ENCODE measurements around the gene RTKN. TPM values are rescaled to one million over a fixed set of nuclear protein-coding genes. Genes with fewer than 3 reads are reported as not detected.

Gene RTKN
- total and polyA plus RNA-seq, 9 of the 15 experiments (the other 6 are each of a cell fraction or from before 2014, with no cell fraction given) = 0.14 to 6.9 (median 3.6) TPM

DNA sequence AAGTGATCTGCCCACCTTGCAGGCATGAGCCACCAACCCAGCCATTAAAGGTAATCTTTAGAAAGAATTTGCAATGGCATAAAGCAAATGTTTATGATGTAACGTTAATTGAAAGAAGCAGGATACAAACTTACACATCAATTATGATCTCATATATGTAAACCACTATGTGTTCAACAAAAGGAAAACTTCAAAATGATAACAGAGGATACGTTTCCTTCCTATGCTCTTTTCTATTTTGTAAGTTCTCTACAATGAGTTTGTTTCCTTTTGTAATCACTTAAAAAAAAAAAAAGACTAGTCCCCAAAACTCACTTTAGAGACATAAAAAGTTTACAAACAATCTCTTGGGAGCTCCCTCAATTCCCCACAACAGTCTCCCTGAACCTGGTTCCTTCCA, 21.7 kb downstream of the RTKN start:
- Histone ChIP-seq H3K36me3 (ENCODE audit: control insufficient read depth, insufficient read depth, low read length) (no peaks in the 10 kb centered on the region), H3K9me3 (replicated peaks; ENCODE audit: control insufficient read depth, insufficient read depth, low read depth, low read length) (no peaks in the 10 kb centered on the region), H3K4me3 (no peak overlapping the region), H3K79me2 (ENCODE audit: control insufficient read depth, insufficient read depth, low read length) (no peaks in the 10 kb centered on the region), H3K4me2 (ENCODE audit: insufficient read depth, low read length) (no peak overlapping the region), H3K9ac (ENCODE audit: insufficient read depth in 1 of 2, low read depth in 2 of 2, low read length in 2 of 2) (no peak overlapping the region), H4K20me1 (replicated peaks; ENCODE audit: control insufficient read depth, insufficient read depth, low read length) (no peaks in the 10 kb centered on the region), H2AFZ (ENCODE audit: low read depth, low read length) (no peak overlapping the region), H3K27ac (ENCODE audit: extremely low read depth, low read depth, low read length) (no peak overlapping the region), H3K4me1 (replicated peaks in 1 of 2; ENCODE audit: control insufficient read depth in 2 of 2, insufficient read depth in 2 of 2, low read length in 2 of 2) (peaks cover 5 to 31% of the 10 kb centered on the region in 2 experiments; a peak in 4 of 5 replicates), H3K9me1 (ENCODE audit: control insufficient read depth, insufficient read depth, low read length) (no peaks in the 10 kb centered on the region), H3K27me3 (ENCODE audit: control insufficient read depth in 2 of 2, insufficient read depth in 2 of 2, low read length in 2 of 2) (peaks cover 4 to 24% of the 10 kb centered on the region in 2 experiments; a peak in 4 of 5 replicates)
- TF ChIP-seq CSDE1 (IDR thresholded peaks at IDR 0.05) (no peak), HMG20B (CRISPR knock-in tag; IDR thresholded peaks at IDR 0.05) (no peak), ZNF780A (CRISPR knock-in tag; IDR thresholded peaks at IDR 0.05) (no peak), ZNF778 (CRISPR knock-in tag; IDR thresholded peaks at IDR 0.05) (no peak)
- TF ChIP-seq, protein P1, sequence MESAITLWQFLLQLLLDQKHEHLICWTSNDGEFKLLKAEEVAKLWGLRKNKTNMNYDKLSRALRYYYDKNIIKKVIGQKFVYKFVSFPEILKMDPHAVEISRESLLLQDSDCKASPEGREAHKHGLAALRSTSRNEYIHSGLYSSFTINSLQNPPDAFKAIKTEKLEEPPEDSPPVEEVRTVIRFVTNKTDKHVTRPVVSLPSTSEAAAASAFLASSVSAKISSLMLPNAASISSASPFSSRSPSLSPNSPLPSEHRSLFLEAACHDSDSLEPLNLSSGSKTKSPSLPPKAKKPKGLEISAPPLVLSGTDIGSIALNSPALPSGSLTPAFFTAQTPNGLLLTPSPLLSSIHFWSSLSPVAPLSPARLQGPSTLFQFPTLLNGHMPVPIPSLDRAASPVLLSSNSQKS (CRISPR knock-in tag; IDR thresholded peaks at IDR 0.05) = no peak
- TF ChIP-seq, protein P2, sequence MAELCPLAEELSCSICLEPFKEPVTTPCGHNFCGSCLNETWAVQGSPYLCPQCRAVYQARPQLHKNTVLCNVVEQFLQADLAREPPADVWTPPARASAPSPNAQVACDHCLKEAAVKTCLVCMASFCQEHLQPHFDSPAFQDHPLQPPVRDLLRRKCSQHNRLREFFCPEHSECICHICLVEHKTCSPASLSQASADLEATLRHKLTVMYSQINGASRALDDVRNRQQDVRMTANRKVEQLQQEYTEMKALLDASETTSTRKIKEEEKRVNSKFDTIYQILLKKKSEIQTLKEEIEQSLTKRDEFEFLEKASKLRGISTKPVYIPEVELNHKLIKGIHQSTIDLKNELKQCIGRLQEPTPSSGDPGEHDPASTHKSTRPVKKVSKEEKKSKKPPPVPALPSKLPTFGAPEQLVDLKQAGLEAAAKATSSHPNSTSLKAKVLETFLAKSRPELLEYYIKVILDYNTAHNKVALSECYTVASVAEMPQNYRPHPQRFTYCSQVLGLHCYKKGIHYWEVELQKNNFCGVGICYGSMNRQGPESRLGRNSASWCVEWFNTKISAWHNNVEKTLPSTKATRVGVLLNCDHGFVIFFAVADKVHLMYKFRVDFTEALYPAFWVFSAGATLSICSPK (IDR thresholded peaks at IDR 0.05; ENCODE audit: borderline replicate concordance) = no peak
- FAIRE-seq (no peak), ATAC-seq (no peak), DNase-seq (ENCODE audit: extremely low read depth in 1 of 4, low spot score in 3 of 4) (no peak)
- intact Hi-C loops (cut with micrococcal nuclease) (loop anchor here (5.0 kb wide), 1 partner anchor 167 kb away; no protein-coding TSS in a partner anchor), in situ Hi-C loops (cut with MboI) (no loop called here)
- POLR2A ChIA-PET = interaction anchor here (1.6 kb wide), 1 partner anchor 52 kb away, joined by 4 read pairs; the partner anchor contains the start of gene MRPL53
- CTCF ChIA-PET (ENCODE audit: low intra/inter-chr PET ratio) = interaction anchor here (0.6 kb wide), 1 partner anchor 142 kb away, joined by 3 read pairs; no protein-coding TSS in a partner anchor
- no TSS peak for BruUV-seq (replicated peaks)
- 37% methylated on average over 2 of the region's 2 CpGs for WGBS (ENCODE audit: insufficient coverage, low coverage, missing lambda C conversion rate)

Measured in K562 (cell line).